ENCODE data around the gene ZBTB20. TPM values are rescaled to one million over a fixed set of nuclear protein-coding genes. Genes with fewer than 3 reads are reported as not detected.

ZBTB20 gene
- total RNA-seq, 4 donors from 2014 or later, result 69.9 to 112 (median 80.8) TPM

GRCh38 chr3:115074502-115074901 is 72.6 kb downstream of the ZBTB20 start:
- no peak overlapping the region for H3K27ac ChIP-seq (replicated peaks in 1 of 4)
- TF ChIP-seq EP300 (IDR thresholded peaks at IDR 0.05), result no peak
- no peak for TF ChIP-seq CTCF (IDR thresholded peaks at IDR 0.05)
- no peak for TF ChIP-seq POLR2AphosphoS5 (IDR thresholded peaks at IDR 0.05)
- no peak for TF ChIP-seq POLR2A (IDR thresholded peaks at IDR 0.05; ENCODE audit: low read depth)
- H3K36me3 ChIP-seq, result no peaks in the 10 kb centered on the region
- H3K4me3 ChIP-seq, result no peak overlapping the region
- no peaks in the 10 kb centered on the region for H3K27me3 ChIP-seq
- no peak for DNase-seq (ENCODE audit: extremely low spot score)
- intact Hi-C loops (cut with DNase I), result no loop called here
- H3K9me3 ChIP-seq, result no peaks in the 10 kb centered on the region
- peaks cover 31 to 46% (median 38%) of the 10 kb centered on the region in 4 donors for H3K4me1 ChIP-seq

GRCh38 chr3:115072265-115073021 is 74.6 kb downstream of the ZBTB20 start:
- H3K27me3 ChIP-seq, result no peaks in the 10 kb centered on the region
- H3K4me1 ChIP-seq, result peaks cover 38 to 57% (median 39%) of the 10 kb centered on the region in 4 donors
- intact Hi-C loops (cut with DNase I), result no loop called here
- no peak for DNase-seq (ENCODE audit: extremely low spot score)
- no peak overlapping the region for H3K4me3 ChIP-seq
- H3K36me3 ChIP-seq, result no peaks in the 10 kb centered on the region
- H3K9me3 ChIP-seq, result no peaks in the 10 kb centered on the region
- H3K27ac ChIP-seq (replicated peaks in 1 of 4), result peak overlapping the region; percentile 37 to 48 (median 44)
- WGBS, result 76% methylated on average over 6 of the region's 6 CpGs
- TF ChIP-seq POLR2A (IDR thresholded peaks at IDR 0.05; ENCODE audit: low read depth) (no peak), POLR2AphosphoS5 (IDR thresholded peaks at IDR 0.05) (peak in 1 of 2 donors; percentile 39)

- H3K27me3 ChIP-seq, result no peaks in the 10 kb centered on the region
- WGBS, result 64% methylated on average over 5 of the region's 5 CpGs
- no peak overlapping the region for H3K4me3 ChIP-seq
- peaks cover 38 to 57% (median 39%) of the 10 kb centered on the region in 4 donors for H3K4me1 ChIP-seq
- H3K27ac ChIP-seq (replicated peaks in 1 of 4), result peak overlapping the region; percentile 37 to 48 (median 44)
- intact Hi-C loops (cut with DNase I), result no loop called here
- TF ChIP-seq CTCF (IDR thresholded peaks at IDR 0.05) (no peak), POLR2AphosphoS5 (IDR thresholded peaks at IDR 0.05) (peak; percentile 20 to 45)
- H3K36me3 ChIP-seq, result no peaks in the 10 kb centered on the region
- no peaks in the 10 kb centered on the region for H3K9me3 ChIP-seq
- no peak for DNase-seq (ENCODE audit: extremely low spot score)
Measured at GRCh38 chr3:115071601-115072000, 75.5 kb downstream of the ZBTB20 start.

- intact Hi-C loops (cut with DNase I), result no loop called here
- peak overlapping the region in 3 of 4 donors; percentile 43 to 48 (median 44) for H3K27ac ChIP-seq (replicated peaks in 1 of 4)
- TF ChIP-seq POLR2AphosphoS5 (IDR thresholded peaks at IDR 0.05) (no peak), EP300 (IDR thresholded peaks at IDR 0.05) (no peak), CTCF (IDR thresholded peaks at IDR 0.05) (no peak), POLR2A (IDR thresholded peaks at IDR 0.05; ENCODE audit: low read depth) (no peak)
- no peaks in the 10 kb centered on the region for H3K27me3 ChIP-seq
- DNase-seq (ENCODE audit: extremely low spot score), result no peak
- peaks cover 38 to 59% (median 40%) of the 10 kb centered on the region in 4 donors for H3K4me1 ChIP-seq
- 86% methylated on average over 2 of the region's 2 CpGs for WGBS
- H3K4me3 ChIP-seq, result no peak overlapping the region
- H3K36me3 ChIP-seq, result no peaks in the 10 kb centered on the region
- H3K9me3 ChIP-seq, result no peaks in the 10 kb centered on the region
Measured at GRCh38 chr3:115071166-115071565, 75.9 kb downstream of the ZBTB20 start.

- no peaks in the 10 kb centered on the region for H3K27me3 ChIP-seq
- TF ChIP-seq EP300 (IDR thresholded peaks at IDR 0.05) (no peak), CTCF (IDR thresholded peaks at IDR 0.05) (no peak), POLR2AphosphoS5 (IDR thresholded peaks at IDR 0.05) (no peak), POLR2A (IDR thresholded peaks at IDR 0.05; ENCODE audit: low read depth) (no peak)
- intact Hi-C loops (cut with DNase I), result no loop called here
- no peaks in the 10 kb centered on the region for H3K9me3 ChIP-seq
- H3K27ac ChIP-seq (replicated peaks in 1 of 4), result no peak overlapping the region
- H3K36me3 ChIP-seq, result no peaks in the 10 kb centered on the region
- DNase-seq (ENCODE audit: extremely low spot score), result no peak
- H3K4me1 ChIP-seq, result peaks cover 30 to 54% (median 36%) of the 10 kb centered on the region in 4 donors
- no peak overlapping the region for H3K4me3 ChIP-seq
Measured at GRCh38 chr3:115068799-115069198, 78.3 kb downstream of the ZBTB20 start.

Data from esophagus muscularis mucosa (tissue), 4 donors.